ENCODE data around the gene BRD3.

Gene BRD3

GRCh38 chr9:134004131-134004873 lies 63.5 kb downstream of the BRD3 start:
- no peak overlapping the region for H3K56ac ChIP-seq (ENCODE audit: low read length)
- H2BK15ac ChIP-seq (replicated peaks; ENCODE audit: low read depth): no peak overlapping the region
- H2AK5ac ChIP-seq (ENCODE audit: low read length): no peak overlapping the region
- no peak overlapping the region for H3K4me2 ChIP-seq (ENCODE audit: low read length)
- no peak overlapping the region for H3K18ac ChIP-seq (ENCODE audit: low read length)
- H3K36me3 ChIP-seq (ENCODE audit: control insufficient read depth, insufficient read depth, low read length): no peaks in the 10 kb centered on the region
- no peak overlapping the region for H3K23ac ChIP-seq (ENCODE audit: low read length)
- H2BK5ac ChIP-seq (ENCODE audit: low read length): no peak overlapping the region
- no peaks in the 10 kb centered on the region for H3K27me3 ChIP-seq (ENCODE audit: insufficient read depth, low read length, poor library complexity)
- H4K8ac ChIP-seq (ENCODE audit: low read depth, low read length): no peak overlapping the region
- H3K79me2 ChIP-seq (ENCODE audit: control insufficient read depth, insufficient read depth, low read length): no peaks in the 10 kb centered on the region
- H4K5ac ChIP-seq (ENCODE audit: low read length): no peak overlapping the region
- no peak overlapping the region for H3K4me3 ChIP-seq (ENCODE audit: low read length)
- WGBS (ENCODE audit: extremely low coverage, insufficient coverage, low lambda C conversion rate): no CpG with 5 or more reads among the region's 20 CpGs
- no peak overlapping the region for H3K27ac ChIP-seq (ENCODE audit: low read depth, low read length)
- no peak overlapping the region for H3K9ac ChIP-seq (ENCODE audit: low read length)
- no peak for DNase-seq
- H3K79me1 ChIP-seq (ENCODE audit: low read length): no peaks in the 10 kb centered on the region
- no peak overlapping the region for H3K4ac ChIP-seq (ENCODE audit: low read depth, low read length)
- H3K4me1 ChIP-seq (ENCODE audit: control insufficient read depth, low read depth, low read length): no peaks in the 10 kb centered on the region
- H2BK120ac ChIP-seq (ENCODE audit: low read depth, low read length): no peak overlapping the region

GRCh38 chr9:134003237-134003636 lies 64.6 kb downstream of the BRD3 start:
- H2BK15ac ChIP-seq (replicated peaks; ENCODE audit: low read depth): no peak overlapping the region
- no peak overlapping the region for H3K4me2 ChIP-seq (ENCODE audit: low read length)
- no peak overlapping the region for H2BK5ac ChIP-seq (ENCODE audit: low read length)
- H3K79me1 ChIP-seq (ENCODE audit: low read length): no peaks in the 10 kb centered on the region
- WGBS (ENCODE audit: extremely low coverage, insufficient coverage, low lambda C conversion rate): no CpG with 5 or more reads among the region's 2 CpGs
- H3K23ac ChIP-seq (ENCODE audit: low read length): no peak overlapping the region
- no peak overlapping the region for H3K9ac ChIP-seq (ENCODE audit: low read length)
- H2AK5ac ChIP-seq (ENCODE audit: low read length): no peak overlapping the region
- H3K56ac ChIP-seq (ENCODE audit: low read length): no peak overlapping the region
- H2BK120ac ChIP-seq (ENCODE audit: low read depth, low read length): no peak overlapping the region
- no peak overlapping the region for H3K4ac ChIP-seq (ENCODE audit: low read depth, low read length)
- no peak overlapping the region for H3K4me3 ChIP-seq (ENCODE audit: low read length)
- no peaks in the 10 kb centered on the region for H3K4me1 ChIP-seq (ENCODE audit: control insufficient read depth, low read depth, low read length)
- DNase-seq: no peak
- H3K36me3 ChIP-seq (ENCODE audit: control insufficient read depth, insufficient read depth, low read length): no peaks in the 10 kb centered on the region
- H3K27ac ChIP-seq (ENCODE audit: low read depth, low read length): no peak overlapping the region
- H3K18ac ChIP-seq (ENCODE audit: low read length): no peak overlapping the region
- no peaks in the 10 kb centered on the region for H3K27me3 ChIP-seq (ENCODE audit: insufficient read depth, low read length, poor library complexity)
- H4K8ac ChIP-seq (ENCODE audit: low read depth, low read length): no peak overlapping the region
- no peak overlapping the region for H4K5ac ChIP-seq (ENCODE audit: low read length)
- H3K79me2 ChIP-seq (ENCODE audit: control insufficient read depth, insufficient read depth, low read length): no peaks in the 10 kb centered on the region

- Histone ChIP-seq H4K5ac (ENCODE audit: low read length) (no peak overlapping the region), H3K9ac (ENCODE audit: low read length) (no peak overlapping the region), H2BK5ac (ENCODE audit: low read length) (no peak overlapping the region), H3K27ac (ENCODE audit: low read depth, low read length) (no peak overlapping the region), H3K4me2 (ENCODE audit: low read length) (no peak overlapping the region), H3K18ac (ENCODE audit: low read length) (no peak overlapping the region), H3K79me1 (ENCODE audit: low read length) (no peaks in the 10 kb centered on the region), H3K4me3 (ENCODE audit: low read length) (no peak overlapping the region), H2BK15ac (replicated peaks; ENCODE audit: low read depth) (no peak overlapping the region), H3K56ac (ENCODE audit: low read length) (no peak overlapping the region), H3K23ac (ENCODE audit: low read length) (no peak overlapping the region), H2AK5ac (ENCODE audit: low read length) (no peak overlapping the region), H2BK120ac (ENCODE audit: low read depth, low read length) (no peak overlapping the region), H3K4me1 (ENCODE audit: control insufficient read depth, low read depth, low read length) (no peaks in the 10 kb centered on the region), H3K27me3 (ENCODE audit: insufficient read depth, low read length, poor library complexity) (no peaks in the 10 kb centered on the region), H3K36me3 (ENCODE audit: control insufficient read depth, insufficient read depth, low read length) (no peaks in the 10 kb centered on the region), H3K4ac (ENCODE audit: low read depth, low read length) (no peak overlapping the region), H3K79me2 (ENCODE audit: control insufficient read depth, insufficient read depth, low read length) (no peaks in the 10 kb centered on the region), H4K8ac (ENCODE audit: low read depth, low read length) (no peak overlapping the region)
- no peak for DNase-seq
- no CpG with 5 or more reads among the region's 2 CpGs for WGBS (ENCODE audit: extremely low coverage, insufficient coverage, low lambda C conversion rate)
Measured at GRCh38 chr9:134002796-134003195, 65.0 kb downstream of the BRD3 start.

GRCh38 chr9:133999851-134000265 lies 68.0 kb downstream of the BRD3 start:
- H3K4me2 ChIP-seq (ENCODE audit: low read length): no peak overlapping the region

GRCh38 chr9:133998915-133999595 lies 68.8 kb downstream of the BRD3 start:
- H3K23ac ChIP-seq (ENCODE audit: low read length): no peak overlapping the region
- H3K27me3 ChIP-seq (ENCODE audit: insufficient read depth, low read length, poor library complexity): no peaks in the 10 kb centered on the region
- H3K36me3 ChIP-seq (ENCODE audit: control insufficient read depth, insufficient read depth, low read length): no peaks in the 10 kb centered on the region
- H3K4me3 ChIP-seq (ENCODE audit: low read length): no peak overlapping the region
- H3K56ac ChIP-seq (ENCODE audit: low read length): no peak overlapping the region
- H4K8ac ChIP-seq (ENCODE audit: low read depth, low read length): no peak overlapping the region
- no peak overlapping the region for H3K27ac ChIP-seq (ENCODE audit: low read depth, low read length)
- H3K4me2 ChIP-seq (ENCODE audit: low read length): no peak overlapping the region
- H2BK120ac ChIP-seq (ENCODE audit: low read depth, low read length): no peak overlapping the region
- no peaks in the 10 kb centered on the region for H3K79me1 ChIP-seq (ENCODE audit: low read length)
- no peak overlapping the region for H3K4ac ChIP-seq (ENCODE audit: low read depth, low read length)
- no peak overlapping the region for H3K18ac ChIP-seq (ENCODE audit: low read length)
- H3K4me1 ChIP-seq (ENCODE audit: control insufficient read depth, low read depth, low read length): no peaks in the 10 kb centered on the region
- no peak for DNase-seq
- H2BK15ac ChIP-seq (replicated peaks; ENCODE audit: low read depth): no peak overlapping the region
- no peaks in the 10 kb centered on the region for H3K79me2 ChIP-seq (ENCODE audit: control insufficient read depth, insufficient read depth, low read length)
- H2BK5ac ChIP-seq (ENCODE audit: low read length): no peak overlapping the region
- no peak overlapping the region for H2AK5ac ChIP-seq (ENCODE audit: low read length)
- no peak overlapping the region for H3K9ac ChIP-seq (ENCODE audit: low read length)
- 100% methylated on average over 1 of the region's 1 CpG for WGBS (ENCODE audit: extremely low coverage, insufficient coverage, low lambda C conversion rate)
- no peak overlapping the region for H4K5ac ChIP-seq (ENCODE audit: low read length)

More at GRCh38 chr9:133999851-134000265, 68.0 kb downstream of the BRD3 start:
- H3K56ac ChIP-seq (ENCODE audit: low read length): no peak overlapping the region
- H2AK5ac ChIP-seq (ENCODE audit: low read length): no peak overlapping the region
- H3K79me2 ChIP-seq (ENCODE audit: control insufficient read depth, insufficient read depth, low read length): no peaks in the 10 kb centered on the region
- DNase-seq: no peak
- no peak overlapping the region for H3K18ac ChIP-seq (ENCODE audit: low read length)
- WGBS (ENCODE audit: extremely low coverage, insufficient coverage, low lambda C conversion rate): no CpG with 5 or more reads among the region's 6 CpGs
- no peak overlapping the region for H2BK15ac ChIP-seq (replicated peaks; ENCODE audit: low read depth)
- H2BK5ac ChIP-seq (ENCODE audit: low read length): no peak overlapping the region
- H3K4me3 ChIP-seq (ENCODE audit: low read length): no peak overlapping the region
- H3K4me1 ChIP-seq (ENCODE audit: control insufficient read depth, low read depth, low read length): no peaks in the 10 kb centered on the region
- no peak overlapping the region for H3K9ac ChIP-seq (ENCODE audit: low read length)
- no peaks in the 10 kb centered on the region for H3K27me3 ChIP-seq (ENCODE audit: insufficient read depth, low read length, poor library complexity)
- H2BK120ac ChIP-seq (ENCODE audit: low read depth, low read length): no peak overlapping the region
- H3K27ac ChIP-seq (ENCODE audit: low read depth, low read length): no peak overlapping the region
- H3K79me1 ChIP-seq (ENCODE audit: low read length): no peaks in the 10 kb centered on the region
- H4K8ac ChIP-seq (ENCODE audit: low read depth, low read length): no peak overlapping the region
- no peak overlapping the region for H3K4ac ChIP-seq (ENCODE audit: low read depth, low read length)
- no peaks in the 10 kb centered on the region for H3K36me3 ChIP-seq (ENCODE audit: control insufficient read depth, insufficient read depth, low read length)
- no peak overlapping the region for H3K23ac ChIP-seq (ENCODE audit: low read length)
- no peak overlapping the region for H4K5ac ChIP-seq (ENCODE audit: low read length)
